Stimulated activated naive CD8-positive, alpha-beta T cell treated with anti-CD3 and anti-CD28 coated beads, Interleukin-15, Interleukin-2, amounts not matched to agents 100 ng/mL and 50 ng/mL, for 24 hours (primary cell): ENCODE measurements around the gene KLF5.
"Not testable (repeated sequence)": the region's sequence is repeated elsewhere in the genome, so short reads cannot be mapped to it uniquely, and the experiment has no call there.

Experiments used
- H3K27ac Mint-ChIP-seq: one replicate; pipeline ENCODE4 v1.8.0; 2021; ENCODE audit warnings: mild to moderate bottlenecking, mixed read lengths
- H3K27me3 Mint-ChIP-seq: one replicate; pipeline ENCODE4 v1.8.0; 2021; ENCODE audit warnings: mixed read lengths
- H3K36me3 Mint-ChIP-seq: one replicate; pipeline ENCODE4 v1.8.0; 2021; ENCODE audit warnings: low read depth, mixed read lengths
- H3K4me1 Mint-ChIP-seq: one replicate; pipeline ENCODE4 v1.8.0; 2021; ENCODE audit warnings: low read depth, mixed read lengths
- H3K4me3 Mint-ChIP-seq: one replicate; pipeline ENCODE4 v1.8.0; 2021; ENCODE audit warnings: mild to moderate bottlenecking, mixed read lengths
- H3K9me3 Mint-ChIP-seq: one replicate; pipeline ENCODE4 v1.8.0; 2021; ENCODE audit warnings: mixed read lengths

Gene KLF5

GRCh38 chr13:73090116-73090822 is 31.5 kb downstream of the KLF5 start:
- Mint-ChIP-seq H3K27ac (no peak overlapping the region), H3K36me3 (no peaks in the 10 kb centered on the region), H3K27me3 (no peaks in the 10 kb centered on the region), H3K9me3 (no peaks in the 10 kb centered on the region), H3K4me3 (no peak overlapping the region), H3K4me1 (peaks cover 7% of the 10 kb centered on the region)

- no peaks in the 10 kb centered on the region for H3K9me3 Mint-ChIP-seq
- no peak overlapping the region for H3K4me3 Mint-ChIP-seq
- no peak overlapping the region for H3K27ac Mint-ChIP-seq
- peaks cover 7% of the 10 kb centered on the region for H3K4me1 Mint-ChIP-seq
- H3K27me3 Mint-ChIP-seq = no peaks in the 10 kb centered on the region
- no peaks in the 10 kb centered on the region for H3K36me3 Mint-ChIP-seq
These were observed 32.0 kb downstream of the KLF5 start for GRCh38 chr13:73090823-73091187.

- H3K27me3 Mint-ChIP-seq = no peaks in the 10 kb centered on the region
- no peaks in the 10 kb centered on the region for H3K9me3 Mint-ChIP-seq
- no peak overlapping the region for H3K4me3 Mint-ChIP-seq
- no peaks in the 10 kb centered on the region for H3K36me3 Mint-ChIP-seq
- H3K4me1 Mint-ChIP-seq = peaks cover 7% of the 10 kb centered on the region
- H3K27ac Mint-ChIP-seq = no peak overlapping the region
These were observed 34.0 kb downstream of the KLF5 start for GRCh38 chr13:73092829-73093228.

GRCh38 chr13:73096173-73096572 is 37.4 kb downstream of the KLF5 start:
- Mint-ChIP-seq H3K4me3 (no peak overlapping the region), H3K4me1 (no peaks in the 10 kb centered on the region), H3K27ac (no peak overlapping the region), H3K36me3 (no peaks in the 10 kb centered on the region), H3K9me3 (no peaks in the 10 kb centered on the region), H3K27me3 (no peaks in the 10 kb centered on the region)

GRCh38 chr13:73096638-73097037 is 37.8 kb downstream of the KLF5 start:
- H3K4me3 Mint-ChIP-seq = no peak overlapping the region
- H3K27me3 Mint-ChIP-seq = no peaks in the 10 kb centered on the region
- H3K4me1 Mint-ChIP-seq = no peaks in the 10 kb centered on the region
- H3K36me3 Mint-ChIP-seq = no peaks in the 10 kb centered on the region
- H3K9me3 Mint-ChIP-seq = no peaks in the 10 kb centered on the region
- no peak overlapping the region for H3K27ac Mint-ChIP-seq

- not testable (repeated sequence) for H3K36me3 Mint-ChIP-seq, H3K4me3 Mint-ChIP-seq, H3K27me3 Mint-ChIP-seq, H3K27ac Mint-ChIP-seq, H3K4me1 Mint-ChIP-seq, H3K9me3 Mint-ChIP-seq
These were observed 42.0 kb downstream of the KLF5 start for GRCh38 chr13:73100781-73101180.

- H3K4me3 Mint-ChIP-seq = no peak overlapping the region
- H3K4me1 Mint-ChIP-seq = no peaks in the 10 kb centered on the region
- H3K27ac Mint-ChIP-seq = no peak overlapping the region
- no peaks in the 10 kb centered on the region for H3K36me3 Mint-ChIP-seq
- H3K27me3 Mint-ChIP-seq = peaks cover 5% of the 10 kb centered on the region
- no peaks in the 10 kb centered on the region for H3K9me3 Mint-ChIP-seq
These were observed 42.7 kb downstream of the KLF5 start for GRCh38 chr13:73101351-73102007.

GRCh38 chr13:73103238-73103637 is 44.4 kb downstream of the KLF5 start:
- H3K9me3 Mint-ChIP-seq = no peaks in the 10 kb centered on the region
- no peaks in the 10 kb centered on the region for H3K36me3 Mint-ChIP-seq
- H3K4me3 Mint-ChIP-seq = no peak overlapping the region
- no peaks in the 10 kb centered on the region for H3K4me1 Mint-ChIP-seq
- peaks cover 8% of the 10 kb centered on the region for H3K27me3 Mint-ChIP-seq
- no peak overlapping the region for H3K27ac Mint-ChIP-seq

- no peaks in the 10 kb centered on the region for H3K36me3 Mint-ChIP-seq
- H3K27me3 Mint-ChIP-seq = peaks cover 8% of the 10 kb centered on the region
- H3K9me3 Mint-ChIP-seq = no peaks in the 10 kb centered on the region
- H3K4me1 Mint-ChIP-seq = no peaks in the 10 kb centered on the region
- no peak overlapping the region for H3K4me3 Mint-ChIP-seq
- no peak overlapping the region for H3K27ac Mint-ChIP-seq
These were observed 47.8 kb downstream of the KLF5 start for GRCh38 chr13:73106513-73107178.

- no peaks in the 10 kb centered on the region for H3K4me1 Mint-ChIP-seq
- H3K4me3 Mint-ChIP-seq = no peak overlapping the region
- no peaks in the 10 kb centered on the region for H3K36me3 Mint-ChIP-seq
- no peaks in the 10 kb centered on the region for H3K9me3 Mint-ChIP-seq
- H3K27ac Mint-ChIP-seq = no peak overlapping the region
- H3K27me3 Mint-ChIP-seq = peaks cover 7% of the 10 kb centered on the region
These were observed 48.7 kb downstream of the KLF5 start for GRCh38 chr13:73107481-73107880.

GRCh38 chr13:73107970-73108369 is 49.2 kb downstream of the KLF5 start:
- Mint-ChIP-seq H3K4me3 (no peak overlapping the region), H3K4me1 (no peaks in the 10 kb centered on the region), H3K36me3 (no peaks in the 10 kb centered on the region), H3K27me3 (peaks cover 3% of the 10 kb centered on the region), H3K27ac (no peak overlapping the region), H3K9me3 (no peaks in the 10 kb centered on the region)

GRCh38 chr13:73109288-73109899 is 50.6 kb downstream of the KLF5 start:
- H3K36me3 Mint-ChIP-seq = no peaks in the 10 kb centered on the region
- H3K4me1 Mint-ChIP-seq = no peaks in the 10 kb centered on the region
- no peak overlapping the region for H3K4me3 Mint-ChIP-seq
- peaks cover 3% of the 10 kb centered on the region for H3K27me3 Mint-ChIP-seq
- no peak overlapping the region for H3K27ac Mint-ChIP-seq
- no peaks in the 10 kb centered on the region for H3K9me3 Mint-ChIP-seq

- H3K36me3 Mint-ChIP-seq = no peaks in the 10 kb centered on the region
- H3K4me3 Mint-ChIP-seq = no peak overlapping the region
- H3K4me1 Mint-ChIP-seq = no peaks in the 10 kb centered on the region
- H3K27ac Mint-ChIP-seq = no peak overlapping the region
- H3K9me3 Mint-ChIP-seq = no peaks in the 10 kb centered on the region
- H3K27me3 Mint-ChIP-seq = peaks cover 3% of the 10 kb centered on the region
These were observed 51.2 kb downstream of the KLF5 start for GRCh38 chr13:73109969-73110368.

- Mint-ChIP-seq H3K27ac (no peak overlapping the region), H3K9me3 (no peaks in the 10 kb centered on the region), H3K4me3 (no peak overlapping the region), H3K4me1 (no peaks in the 10 kb centered on the region), H3K36me3 (no peaks in the 10 kb centered on the region), H3K27me3 (peaks cover 3% of the 10 kb centered on the region)
These were observed 52.0 kb downstream of the KLF5 start for GRCh38 chr13:73110814-73111213.

- no peak overlapping the region for H3K4me3 Mint-ChIP-seq
- H3K27ac Mint-ChIP-seq = no peak overlapping the region
- peaks cover 3% of the 10 kb centered on the region for H3K27me3 Mint-ChIP-seq
- H3K4me1 Mint-ChIP-seq = no peaks in the 10 kb centered on the region
- no peaks in the 10 kb centered on the region for H3K36me3 Mint-ChIP-seq
- H3K9me3 Mint-ChIP-seq = no peaks in the 10 kb centered on the region
These were observed 52.5 kb downstream of the KLF5 start for GRCh38 chr13:73111331-73111730.
